Measurements from ENCODE around the gene SPTLC1. TPM values are rescaled to one million over a fixed set of nuclear protein-coding genes. Genes with fewer than 3 reads are reported as not detected.
"Not testable (repeated sequence)": the region's sequence is repeated elsewhere in the genome, so short reads cannot be mapped to it uniquely, and the experiment has no call there.

SPTLC1 gene
- total RNA-seq, 1 donor, result 132 TPM

- no peak for TF ChIP-seq CTCF (IDR thresholded peaks at IDR 0.05; ENCODE audit: insufficient read depth, low read depth, low read length)
- no peak for DNase-seq (ENCODE audit: low read depth)
- no peak overlapping the region for H3K4me3 ChIP-seq (ENCODE audit: low read depth, low read length)
These were observed 17.3 kb upstream of the SPTLC1 start for GRCh38 chr9:92132501-92132900.

DNA sequence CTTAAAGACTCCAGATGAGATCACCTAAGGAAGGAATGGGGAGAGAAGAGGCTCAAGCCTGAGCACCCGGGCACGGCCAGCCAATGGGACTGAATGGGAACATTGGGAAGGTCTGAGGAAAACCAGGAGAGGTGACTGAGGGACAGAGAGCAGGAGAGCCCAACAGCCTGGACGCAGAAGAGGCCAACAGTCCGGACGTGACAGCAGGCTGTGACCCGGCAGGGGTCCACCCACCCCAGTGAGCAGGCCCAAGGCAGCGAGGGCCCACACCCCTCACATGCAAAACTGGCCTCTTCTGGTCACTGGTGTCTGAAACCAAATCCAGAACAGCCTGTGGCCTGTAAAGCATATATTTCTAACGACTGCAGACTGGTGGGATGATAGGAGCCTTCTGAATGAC is 7.6 kb upstream of the SPTLC1 start:
- DNase-seq (ENCODE audit: low read depth), result no peak
- TF ChIP-seq CTCF (IDR thresholded peaks at IDR 0.05; ENCODE audit: insufficient read depth, low read depth, low read length), result no peak
- H3K4me3 ChIP-seq (ENCODE audit: low read depth, low read length), result no peak overlapping the region

DNA sequence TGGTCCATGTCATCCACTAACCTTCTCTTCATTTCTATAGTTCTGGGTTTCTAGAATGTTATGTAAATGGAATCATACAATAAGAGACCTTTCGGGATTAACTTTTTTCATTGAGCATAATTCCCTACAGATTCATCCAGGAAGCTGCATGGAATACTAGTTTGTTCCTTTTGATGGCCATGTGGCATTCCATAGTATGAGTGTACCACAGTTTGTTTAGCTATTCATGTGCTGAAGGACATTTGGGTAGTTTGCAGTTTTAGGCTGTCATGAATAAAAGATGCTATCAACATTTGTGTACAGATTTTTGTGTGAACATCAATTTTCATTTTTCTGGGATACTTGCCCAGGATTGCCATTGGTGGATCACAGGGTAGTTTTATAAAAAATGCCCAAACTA is 6.8 kb upstream of the SPTLC1 start:
- TF ChIP-seq CTCF (IDR thresholded peaks at IDR 0.05; ENCODE audit: insufficient read depth, low read depth, low read length), result no peak

DNA sequence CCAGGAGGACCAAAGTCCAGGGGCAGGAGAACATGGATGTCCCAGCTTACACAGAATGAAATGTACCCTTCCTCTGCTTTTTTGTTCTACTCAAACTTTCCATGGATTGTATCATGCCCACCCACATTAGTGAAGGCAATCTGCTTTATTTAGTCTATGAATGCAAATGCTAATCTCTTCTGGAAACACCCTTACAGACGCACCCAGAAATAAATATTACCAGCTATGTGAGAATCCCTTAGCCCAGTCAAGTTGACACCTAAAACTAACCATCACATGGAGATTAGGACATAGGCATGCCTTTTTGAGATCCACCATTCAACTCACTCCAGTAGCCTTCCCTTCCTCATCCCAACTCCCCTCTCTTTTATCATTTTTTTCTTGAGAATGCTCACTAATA is 6.1 kb upstream of the SPTLC1 start:
- no peak for DNase-seq (ENCODE audit: low read depth)
- H3K4me3 ChIP-seq (ENCODE audit: low read depth, low read length), result no peak overlapping the region
- no peak for TF ChIP-seq CTCF (IDR thresholded peaks at IDR 0.05; ENCODE audit: insufficient read depth, low read depth, low read length)

More for the DNA sequence above, 6.8 kb upstream of the SPTLC1 start:
- DNase-seq (ENCODE audit: low read depth), result no peak
- no peak overlapping the region for H3K4me3 ChIP-seq (ENCODE audit: low read depth, low read length)

- no peak overlapping the region for H3K4me3 ChIP-seq (ENCODE audit: low read depth, low read length)
- TF ChIP-seq CTCF (IDR thresholded peaks at IDR 0.05; ENCODE audit: insufficient read depth, low read depth, low read length), result no peak
- no peak for DNase-seq (ENCODE audit: low read depth)
These were observed 4.9 kb upstream of the SPTLC1 start for GRCh38 chr9:92120138-92120537.

GRCh38 chr9:92119586-92119985 is 4.4 kb upstream of the SPTLC1 start:
- no peak overlapping the region for H3K4me3 ChIP-seq (ENCODE audit: low read depth, low read length)
- TF ChIP-seq CTCF (IDR thresholded peaks at IDR 0.05; ENCODE audit: insufficient read depth, low read depth, low read length), result no peak
- DNase-seq (ENCODE audit: low read depth), result no peak

GRCh38 chr9:92108122-92108521 is 7.1 kb downstream of the SPTLC1 start:
- H3K4me3 ChIP-seq (ENCODE audit: low read depth, low read length), result no peak overlapping the region
- TF ChIP-seq CTCF (IDR thresholded peaks at IDR 0.05; ENCODE audit: insufficient read depth, low read depth, low read length), result no peak
- DNase-seq (ENCODE audit: low read depth), result no peak

- not testable (repeated sequence) for H3K4me3 ChIP-seq (ENCODE audit: low read depth, low read length); DNase-seq (ENCODE audit: low read depth)
These were observed 9.6 kb downstream of the SPTLC1 start for GRCh38 chr9:92105446-92106225.

- DNase-seq (ENCODE audit: low read depth); H3K4me3 ChIP-seq (ENCODE audit: low read depth, low read length): not testable (repeated sequence)
These were observed 11.6 kb downstream of the SPTLC1 start for GRCh38 chr9:92103601-92104000.

Data from fibroblast of villous mesenchyme (primary cell).